ENCODE measurements around the gene AP5Z1. TPM values are rescaled to one million over a fixed set of nuclear protein-coding genes. Genes with fewer than 3 reads are reported as not detected.

Gene AP5Z1
- total RNA-seq, 4 donors from 2014 or later, result 25.7 to 37.3 (median 31.5) TPM

DNA sequence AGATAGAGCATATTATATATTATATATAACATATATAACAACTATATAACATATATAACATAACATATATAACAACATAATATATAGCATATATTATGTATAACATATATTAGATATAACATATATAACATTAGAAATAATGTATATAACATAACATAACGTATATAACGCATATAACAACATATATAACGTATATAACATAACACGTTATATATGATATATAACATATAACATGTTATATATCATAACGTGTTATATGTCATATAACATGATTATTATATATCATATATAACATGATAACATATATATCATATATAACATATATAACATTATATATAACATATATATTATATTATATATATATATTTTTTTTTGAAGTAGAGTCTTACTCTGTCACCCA, 3.7 kb downstream of the AP5Z1 start:
- no peak for TF ChIP-seq POLR2AphosphoS5 (IDR thresholded peaks at IDR 0.05)
- TF ChIP-seq, protein P1, sequence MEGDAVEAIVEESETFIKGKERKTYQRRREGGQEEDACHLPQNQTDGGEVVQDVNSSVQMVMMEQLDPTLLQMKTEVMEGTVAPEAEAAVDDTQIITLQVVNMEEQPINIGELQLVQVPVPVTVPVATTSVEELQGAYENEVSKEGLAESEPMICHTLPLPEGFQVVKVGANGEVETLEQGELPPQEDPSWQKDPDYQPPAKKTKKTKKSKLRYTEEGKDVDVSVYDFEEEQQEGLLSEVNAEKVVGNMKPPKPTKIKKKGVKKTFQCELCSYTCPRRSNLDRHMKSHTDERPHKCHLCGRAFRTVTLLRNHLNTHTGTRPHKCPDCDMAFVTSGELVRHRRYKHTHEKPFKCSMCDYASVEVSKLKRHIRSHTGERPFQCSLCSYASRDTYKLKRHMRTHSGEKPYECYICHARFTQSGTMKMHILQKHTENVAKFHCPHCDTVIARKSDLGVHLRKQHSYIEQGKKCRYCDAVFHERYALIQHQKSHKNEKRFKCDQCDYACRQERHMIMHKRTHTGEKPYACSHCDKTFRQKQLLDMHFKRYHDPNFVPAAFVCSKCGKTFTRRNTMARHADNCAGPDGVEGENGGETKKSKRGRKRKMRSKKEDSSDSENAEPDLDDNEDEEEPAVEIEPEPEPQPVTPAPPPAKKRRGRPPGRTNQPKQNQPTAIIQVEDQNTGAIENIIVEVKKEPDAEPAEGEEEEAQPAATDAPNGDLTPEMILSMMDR (IDR thresholded peaks at IDR 0.05), result no peak
- no peak for TF ChIP-seq EP300 (IDR thresholded peaks at IDR 0.05)
- no peak for TF ChIP-seq POLR2A (IDR thresholded peaks at IDR 0.05; ENCODE audit: low read depth)
- intact Hi-C loops (cut with DNase I), result no loop called here
- H3K27ac ChIP-seq (replicated peaks in 1 of 4), result no peak overlapping the region
- no peak for DNase-seq (ENCODE audit: extremely low spot score)
- peaks cover 19 to 35% (median 33%) of the 10 kb centered on the region in 4 donors for H3K4me1 ChIP-seq
- H3K27me3 ChIP-seq, result no peaks in the 10 kb centered on the region
- 89% methylated on average over 5 of the region's 5 CpGs for WGBS
- no peak overlapping the region for H3K4me3 ChIP-seq
- H3K36me3 ChIP-seq, result peaks cover 32 to 46% (median 35%) of the 10 kb centered on the region in 4 donors
- H3K9me3 ChIP-seq, result no peaks in the 10 kb centered on the region

DNA sequence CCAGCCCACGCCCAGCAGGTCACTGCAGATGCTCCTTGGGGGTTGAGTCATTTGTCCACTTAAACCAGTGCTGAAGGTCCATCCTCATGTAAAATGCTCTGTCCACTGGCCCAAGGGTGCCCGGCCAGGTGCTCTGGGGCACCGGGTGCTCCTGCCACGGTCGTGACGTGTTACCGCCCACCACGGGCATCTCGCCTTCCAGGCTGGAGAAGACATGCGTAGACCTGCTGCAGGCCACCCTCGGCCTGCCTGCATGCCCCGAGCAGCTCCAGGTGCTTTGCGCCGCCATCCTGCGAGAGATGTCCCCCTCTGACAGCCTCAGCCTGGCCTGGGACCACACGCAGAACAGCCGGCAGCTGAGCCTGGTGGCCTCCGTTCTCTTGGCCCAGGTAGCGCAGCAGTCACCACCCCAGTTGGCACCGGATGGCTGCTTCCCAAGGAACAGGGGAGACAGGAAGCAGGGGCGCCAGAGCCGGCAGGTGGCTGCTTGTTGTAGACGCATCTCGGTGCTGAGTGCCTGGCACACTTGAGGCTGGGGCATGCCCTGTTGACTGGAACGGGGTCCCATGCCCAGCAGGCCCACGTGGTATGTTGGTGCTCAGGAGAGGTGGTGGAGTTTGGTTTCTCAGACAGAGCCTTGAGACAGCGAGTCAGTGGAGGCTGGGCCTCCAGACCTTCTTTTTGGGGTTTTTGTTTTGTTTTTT, 6.1 kb downstream of the AP5Z1 start:
- Histone ChIP-seq H3K27me3 (no peaks in the 10 kb centered on the region), H3K9me3 (no peaks in the 10 kb centered on the region), H3K4me3 (no peak overlapping the region), H3K27ac (replicated peaks in 1 of 4) (no peak overlapping the region), H3K4me1 (peaks cover 6 to 20% (median 19%) of the 10 kb centered on the region in 4 donors), H3K36me3 (peaks cover 55 to 70% (median 59%) of the 10 kb centered on the region in 4 donors)
- 91% methylated on average over 23 of the region's 27 CpGs for WGBS
- no peak for DNase-seq (ENCODE audit: extremely low spot score)
- TF ChIP-seq POLR2AphosphoS5 (IDR thresholded peaks at IDR 0.05), result no peak
- TF ChIP-seq POLR2A (IDR thresholded peaks at IDR 0.05; ENCODE audit: low read depth), result no peak
- no peak for TF ChIP-seq EP300 (IDR thresholded peaks at IDR 0.05)
- TF ChIP-seq, protein P1 (IDR thresholded peaks at IDR 0.05), result no peak
- intact Hi-C loops (cut with DNase I), result no loop called here

DNA sequence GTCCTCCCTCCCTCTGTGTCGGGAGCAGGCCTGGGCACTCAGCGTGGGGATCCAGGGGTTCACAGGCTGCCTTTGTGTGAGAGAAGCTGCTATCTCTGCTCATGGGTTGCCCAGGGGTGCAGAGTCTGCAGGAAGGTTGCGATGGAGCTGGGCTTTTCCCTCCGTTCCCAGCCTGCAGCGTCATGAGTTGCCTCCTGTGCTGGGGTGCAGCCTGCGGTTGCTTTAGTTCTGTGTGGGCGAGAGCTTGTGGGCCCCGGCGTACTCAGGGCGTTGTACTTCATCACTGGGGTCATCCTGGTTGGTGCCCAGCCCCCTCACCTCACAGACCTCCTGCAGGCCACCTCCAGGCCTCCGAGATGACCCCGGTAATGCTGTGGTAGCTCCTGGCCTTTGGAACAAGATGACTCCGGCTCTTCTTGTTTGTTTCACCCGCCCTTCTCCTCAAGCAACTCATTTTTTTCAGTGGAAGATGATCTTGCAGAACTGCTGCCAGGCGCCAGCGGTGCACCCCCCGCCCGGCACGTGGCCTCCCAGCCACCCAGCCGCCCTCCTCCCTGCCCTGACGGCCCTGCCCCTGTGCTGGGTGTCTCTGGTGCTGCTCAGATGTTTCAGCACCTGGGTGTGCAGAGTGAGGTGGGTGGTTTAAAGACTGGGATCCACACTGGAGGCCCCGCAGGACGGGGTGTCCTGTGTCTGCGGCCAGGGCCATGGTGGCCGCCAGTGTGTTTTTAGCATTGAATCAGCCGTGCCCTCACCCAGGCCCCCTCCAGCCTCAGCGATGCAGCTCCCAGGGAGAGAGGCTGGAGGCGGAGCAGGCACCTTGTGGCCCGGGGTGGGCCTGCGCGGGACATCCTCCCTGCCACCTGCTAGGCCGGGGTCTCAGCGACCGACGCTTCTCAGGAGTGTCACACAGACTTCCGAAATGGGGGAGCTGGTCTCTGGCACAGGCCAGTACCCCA, 7.2 kb downstream of the AP5Z1 start:
- H3K27ac ChIP-seq (replicated peaks in 1 of 4), result no peak overlapping the region
- H3K36me3 ChIP-seq, result peaks cover 66 to 77% (median 70%) of the 10 kb centered on the region in 4 donors
- no peak overlapping the region for H3K4me3 ChIP-seq
- no peak for TF ChIP-seq EP300 (IDR thresholded peaks at IDR 0.05)
- TF ChIP-seq, protein P1 (IDR thresholded peaks at IDR 0.05), result no peak
- TF ChIP-seq POLR2A (IDR thresholded peaks at IDR 0.05; ENCODE audit: low read depth), result no peak
- no peak for TF ChIP-seq POLR2AphosphoS5 (IDR thresholded peaks at IDR 0.05)
- 89% methylated on average over 24 of the region's 36 CpGs for WGBS
- DNase-seq (ENCODE audit: extremely low spot score), result no peak
- no peaks in the 10 kb centered on the region for H3K27me3 ChIP-seq
- H3K4me1 ChIP-seq, result peaks cover 0 to 9% (median 9%) of the 10 kb centered on the region in 4 donors
- H3K9me3 ChIP-seq, result no peaks in the 10 kb centered on the region
- intact Hi-C loops (cut with DNase I), result no loop called here

DNA sequence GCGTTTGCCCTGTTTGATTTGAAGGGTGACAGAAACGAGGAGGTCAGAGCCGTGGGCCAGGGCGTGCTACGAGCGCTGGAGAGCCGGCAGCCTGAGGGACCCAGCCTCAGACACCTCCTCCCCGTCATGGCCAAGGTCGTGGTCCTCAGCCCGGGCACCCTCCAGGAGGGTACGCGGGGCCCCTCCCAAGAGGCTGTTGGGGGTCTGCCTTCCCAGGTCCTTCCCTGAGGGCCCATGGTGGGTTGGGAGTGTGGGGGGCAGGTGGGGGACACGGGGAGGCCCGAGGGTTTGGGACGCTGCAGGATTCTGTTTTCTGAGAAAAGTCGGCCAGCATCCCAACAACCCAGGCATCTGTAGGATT, 7.8 kb downstream of the AP5Z1 start:
- Histone ChIP-seq H3K27me3 (no peaks in the 10 kb centered on the region), H3K4me1 (peaks cover 0 to 2% (median 2%) of the 10 kb centered on the region in 4 donors), H3K36me3 (peaks cover 72 to 78% (median 76%) of the 10 kb centered on the region in 4 donors), H3K9me3 (no peaks in the 10 kb centered on the region), H3K4me3 (no peak overlapping the region), H3K27ac (replicated peaks in 1 of 4) (no peak overlapping the region)
- intact Hi-C loops (cut with DNase I), result no loop called here
- TF ChIP-seq POLR2AphosphoS5 (IDR thresholded peaks at IDR 0.05), result no peak
- TF ChIP-seq, protein P1 (IDR thresholded peaks at IDR 0.05), result no peak
- no peak for TF ChIP-seq EP300 (IDR thresholded peaks at IDR 0.05)
- no peak for TF ChIP-seq POLR2A (IDR thresholded peaks at IDR 0.05; ENCODE audit: low read depth)
- 93% methylated on average over 3 of the region's 16 CpGs for WGBS
- DNase-seq (ENCODE audit: extremely low spot score), result no peak

Data from esophagus muscularis mucosa (tissue), 4 donors.